SHP77 (cell line): ENCODE data around the gene MEOX1.
A peak's percentile ranks its signal among the peaks of the same experiment; 100 is the strongest.
"Not testable (repeated sequence)": the region's sequence is repeated elsewhere in the genome, so short reads cannot be mapped to it uniquely, and the experiment has no call there.

ENCODE experiments used
- DNase-seq, 2 experiments: peaks; one replicate each; lab custom pipeline; 2025; lab: John Stamatoyannopoulos, UW

MEOX1 gene

GRCh38 chr17:43661699-43662412 is at the start of gene MEOX1:
Gene MEOX1 (minus strand): TSS chr17:43661922. CDS start chr17:43661534, 388 bp downstream.
- no peak for DNase-seq

GRCh38 chr17:43710101-43710500 is 48.4 kb upstream of the MEOX1 start:
- no peak for DNase-seq

- DNase-seq: no peak
These were observed 47.5 kb upstream of the MEOX1 start for GRCh38 chr17:43709210-43709609.

- DNase-seq: no peak
These were observed 45.5 kb upstream of the MEOX1 start for GRCh38 chr17:43707184-43707583.

- no peak for DNase-seq
These were observed 44.5 kb upstream of the MEOX1 start for GRCh38 chr17:43706235-43706634.

- no peak for DNase-seq
These were observed 41.9 kb upstream of the MEOX1 start for GRCh38 chr17:43703630-43704029.

- peak; percentile 14 to 49 for DNase-seq
These were observed 40.9 kb upstream of the MEOX1 start for GRCh38 chr17:43702637-43703036.

- DNase-seq: no peak
These were observed 39.6 kb upstream of the MEOX1 start for GRCh38 chr17:43701318-43701743.

GRCh38 chr17:43699438-43699756 is 37.7 kb upstream of the MEOX1 start:
- DNase-seq: no peak

- no peak for DNase-seq
These were observed 37.1 kb upstream of the MEOX1 start for GRCh38 chr17:43698678-43699437.

- no peak for DNase-seq
These were observed 36.2 kb upstream of the MEOX1 start for GRCh38 chr17:43697937-43698336.

- no peak for DNase-seq
These were observed 35.2 kb upstream of the MEOX1 start for GRCh38 chr17:43696891-43697290.

- no peak for DNase-seq
These were observed 34.5 kb upstream of the MEOX1 start for GRCh38 chr17:43695970-43696865.

- DNase-seq: peak; percentile 71 to 77
These were observed 32.6 kb upstream of the MEOX1 start for GRCh38 chr17:43694081-43694870.

- no peak for DNase-seq
These were observed 29.6 kb upstream of the MEOX1 start for GRCh38 chr17:43691317-43691693.

- no peak for DNase-seq
These were observed 29.0 kb upstream of the MEOX1 start for GRCh38 chr17:43690624-43691316.

- DNase-seq: no peak
These were observed 28.1 kb upstream of the MEOX1 start for GRCh38 chr17:43689814-43690213.

- no peak for DNase-seq
These were observed 27.4 kb upstream of the MEOX1 start for GRCh38 chr17:43689131-43689530.

GRCh38 chr17:43686957-43687356 is 25.2 kb upstream of the MEOX1 start:
- DNase-seq: not testable (repeated sequence)

GRCh38 chr17:43683928-43684653 is 22.4 kb upstream of the MEOX1 start:
- no peak for DNase-seq
